ENCODE results near the gene G6PC1. TPM values are rescaled to one million over a fixed set of nuclear protein-coding genes. Genes with fewer than 3 reads are reported as not detected.
"Not testable (repeated sequence)": the region's sequence is repeated elsewhere in the genome, so short reads cannot be mapped to it uniquely, and the experiment has no call there.

G6PC1 gene
- total and polyA plus RNA-seq, 5 donors from 2014 or later = not detected

GRCh38 chr17:42913981-42914617, 13.5 kb downstream of the G6PC1 start:
- DNase-seq (no peak), ATAC-seq (ENCODE audit: low read depth in 2 of 2) (no peak)
- peaks cover 7% of the 10 kb centered on the region for H3K27me3 ChIP-seq (ENCODE audit: control insufficient read depth, insufficient read depth, low read length)
- no peak overlapping the region for H3K4me3 ChIP-seq (ENCODE audit: low read depth, low read length)
- Mint-ChIP-seq H3K9me3 (no peaks in the 10 kb centered on the region), H3K4me1 (no peaks in the 10 kb centered on the region), H3K27ac (no peak overlapping the region), H3K27me3 (peaks cover 20% of the 10 kb centered on the region), H3K4me3 (no peak overlapping the region), H3K36me3 (no peaks in the 10 kb centered on the region)
- no peaks in the 10 kb centered on the region for H3K4me1 ChIP-seq (ENCODE audit: control insufficient read depth, insufficient read depth, low read length, poor library complexity, severe bottlenecking)
- no peaks in the 10 kb centered on the region for H3K36me3 ChIP-seq (ENCODE audit: control insufficient read depth, insufficient read depth, low read length)
- H3K9me3 ChIP-seq (ENCODE audit: control insufficient read depth in 2 of 2, low read length in 2 of 2) = no peaks in the 10 kb centered on the region
- no peak overlapping the region for H3K27ac ChIP-seq (ENCODE audit: insufficient read depth, low read length, poor library complexity, severe bottlenecking)

DNA sequence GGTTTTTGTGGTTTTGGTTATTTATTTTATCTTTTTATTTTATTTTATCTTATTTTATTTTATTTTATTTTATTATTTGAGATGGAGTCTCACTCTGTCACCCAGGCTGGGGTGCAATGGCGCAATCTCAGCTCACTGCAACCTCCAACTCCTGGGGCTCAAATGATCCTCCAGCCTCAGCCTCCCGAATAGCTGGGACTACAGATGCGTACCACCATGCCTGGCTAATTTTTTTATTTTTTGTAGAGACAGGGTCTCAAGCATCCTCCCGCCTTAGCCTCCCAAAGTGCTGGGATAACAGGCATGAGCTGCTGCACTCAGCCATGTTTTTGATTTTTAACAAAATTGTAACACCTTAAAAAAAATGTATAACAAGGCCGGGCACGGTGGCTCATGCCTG, 14.7 kb downstream of the G6PC1 start:
- H3K4me3 Mint-ChIP-seq; H3K36me3 ChIP-seq (ENCODE audit: control insufficient read depth, insufficient read depth, low read length); H3K27me3 ChIP-seq (ENCODE audit: control insufficient read depth, insufficient read depth, low read length); H3K36me3 Mint-ChIP-seq; H3K9me3 Mint-ChIP-seq; H3K4me1 ChIP-seq (ENCODE audit: control insufficient read depth, insufficient read depth, low read length, poor library complexity, severe bottlenecking); H3K27ac Mint-ChIP-seq; H3K4me1 Mint-ChIP-seq; DNase-seq; H3K4me3 ChIP-seq (ENCODE audit: low read depth, low read length); H3K9me3 ChIP-seq (ENCODE audit: control insufficient read depth in 2 of 2, low read length in 2 of 2); H3K27ac ChIP-seq (ENCODE audit: insufficient read depth, low read length, poor library complexity, severe bottlenecking); ATAC-seq (ENCODE audit: low read depth in 2 of 2): not testable (repeated sequence)
- H3K27me3 Mint-ChIP-seq = peaks cover 15% of the 10 kb centered on the region

GRCh38 chr17:42916388-42917235, 16.0 kb downstream of the G6PC1 start:
- not testable (repeated sequence) for H3K4me3 Mint-ChIP-seq; DNase-seq; H3K36me3 ChIP-seq (ENCODE audit: control insufficient read depth, insufficient read depth, low read length); ATAC-seq (ENCODE audit: low read depth in 2 of 2); H3K4me1 ChIP-seq (ENCODE audit: control insufficient read depth, insufficient read depth, low read length, poor library complexity, severe bottlenecking); H3K4me1 Mint-ChIP-seq; H3K9me3 ChIP-seq (ENCODE audit: control insufficient read depth in 2 of 2, low read length in 2 of 2); H3K36me3 Mint-ChIP-seq; H3K4me3 ChIP-seq (ENCODE audit: low read depth, low read length); H3K27ac ChIP-seq (ENCODE audit: insufficient read depth, low read length, poor library complexity, severe bottlenecking); H3K27ac Mint-ChIP-seq; H3K9me3 Mint-ChIP-seq; H3K27me3 ChIP-seq (ENCODE audit: control insufficient read depth, insufficient read depth, low read length)
- peaks cover 22% of the 10 kb centered on the region for H3K27me3 Mint-ChIP-seq

DNA sequence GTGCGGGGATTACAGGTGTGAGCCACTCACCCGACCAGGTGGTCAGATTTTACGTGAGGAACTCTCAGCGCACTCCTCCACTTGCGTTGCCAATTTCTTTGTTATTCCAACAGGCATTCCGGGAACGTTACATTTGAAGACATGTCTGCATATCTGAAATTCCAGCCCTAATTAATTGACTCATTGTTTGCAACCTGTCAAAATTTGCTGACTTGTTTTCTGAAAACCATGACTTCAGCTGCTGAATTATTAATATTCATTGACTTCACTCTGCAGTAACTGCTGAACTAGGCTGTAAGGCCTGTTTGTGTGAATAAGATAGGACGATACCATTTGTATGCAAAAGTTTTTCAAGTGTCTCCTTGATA, 16.6 kb downstream of the G6PC1 start:
- Mint-ChIP-seq H3K27me3 (peaks cover 26% of the 10 kb centered on the region), H3K4me1 (no peaks in the 10 kb centered on the region), H3K4me3 (no peak overlapping the region), H3K27ac (no peak overlapping the region), H3K9me3 (no peaks in the 10 kb centered on the region), H3K36me3 (no peaks in the 10 kb centered on the region)
- H3K4me1 ChIP-seq (ENCODE audit: control insufficient read depth, insufficient read depth, low read length, poor library complexity, severe bottlenecking) = no peaks in the 10 kb centered on the region
- H3K9me3 ChIP-seq (ENCODE audit: control insufficient read depth in 2 of 2, low read length in 2 of 2) = no peaks in the 10 kb centered on the region
- H3K4me3 ChIP-seq (ENCODE audit: low read depth, low read length) = no peak overlapping the region
- H3K36me3 ChIP-seq (ENCODE audit: control insufficient read depth, insufficient read depth, low read length) = no peaks in the 10 kb centered on the region
- DNase-seq = no peak
- H3K27me3 ChIP-seq (ENCODE audit: control insufficient read depth, insufficient read depth, low read length) = peaks cover 7% of the 10 kb centered on the region
- ATAC-seq (ENCODE audit: low read depth in 2 of 2) = no peak
- no peak overlapping the region for H3K27ac ChIP-seq (ENCODE audit: insufficient read depth, low read length, poor library complexity, severe bottlenecking)

- H3K4me3 Mint-ChIP-seq = no peak overlapping the region
- Histone ChIP-seq H3K9me3 (ENCODE audit: control insufficient read depth in 2 of 2, low read length in 2 of 2) (no peaks in the 10 kb centered on the region), H3K4me1 (ENCODE audit: control insufficient read depth, insufficient read depth, low read length, poor library complexity, severe bottlenecking) (no peaks in the 10 kb centered on the region), H3K27ac (ENCODE audit: insufficient read depth, low read length, poor library complexity, severe bottlenecking) (no peak overlapping the region), H3K27me3 (ENCODE audit: control insufficient read depth, insufficient read depth, low read length) (peaks cover 10% of the 10 kb centered on the region), H3K4me3 (ENCODE audit: low read depth, low read length) (no peak overlapping the region), H3K36me3 (ENCODE audit: control insufficient read depth, insufficient read depth, low read length) (no peaks in the 10 kb centered on the region)
- no peaks in the 10 kb centered on the region for H3K9me3 Mint-ChIP-seq
- H3K27me3 Mint-ChIP-seq = peaks cover 27% of the 10 kb centered on the region
- no peak for ATAC-seq (ENCODE audit: low read depth in 2 of 2)
- no peak overlapping the region for H3K27ac Mint-ChIP-seq
- no peak for DNase-seq
- no peaks in the 10 kb centered on the region for H3K36me3 Mint-ChIP-seq
- no peaks in the 10 kb centered on the region for H3K4me1 Mint-ChIP-seq
Observed at GRCh38 chr17:42918902-42919521, 18.4 kb downstream of the G6PC1 start.

DNA sequence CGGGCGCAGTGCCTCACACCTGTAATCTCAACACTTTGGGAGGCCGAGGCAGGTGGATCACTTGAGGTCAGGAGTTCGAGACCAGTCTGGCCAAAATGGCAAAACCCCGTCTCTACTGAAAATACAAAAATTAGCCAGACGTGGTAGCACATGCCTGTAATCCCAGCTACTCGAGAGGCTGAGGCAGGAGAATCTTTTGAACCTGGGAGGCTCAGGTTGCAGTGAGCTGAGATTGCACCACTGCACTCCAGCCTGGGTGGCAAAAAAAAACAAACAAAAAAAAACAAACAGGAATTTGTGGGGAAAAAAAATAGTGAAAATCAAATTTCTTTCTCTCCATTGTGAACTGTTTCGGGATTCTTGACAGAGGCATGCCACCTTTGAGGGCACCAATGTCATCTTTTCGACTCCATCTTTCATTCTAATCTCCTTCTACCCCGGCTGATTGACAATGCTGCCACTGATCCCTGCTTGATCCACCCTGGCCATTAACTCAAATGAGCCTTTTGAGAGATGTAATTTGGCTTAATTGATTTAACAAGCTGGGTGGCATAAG, 19.0 kb downstream of the G6PC1 start:
- ATAC-seq (ENCODE audit: low read depth in 2 of 2) = not testable (repeated sequence)

DNA sequence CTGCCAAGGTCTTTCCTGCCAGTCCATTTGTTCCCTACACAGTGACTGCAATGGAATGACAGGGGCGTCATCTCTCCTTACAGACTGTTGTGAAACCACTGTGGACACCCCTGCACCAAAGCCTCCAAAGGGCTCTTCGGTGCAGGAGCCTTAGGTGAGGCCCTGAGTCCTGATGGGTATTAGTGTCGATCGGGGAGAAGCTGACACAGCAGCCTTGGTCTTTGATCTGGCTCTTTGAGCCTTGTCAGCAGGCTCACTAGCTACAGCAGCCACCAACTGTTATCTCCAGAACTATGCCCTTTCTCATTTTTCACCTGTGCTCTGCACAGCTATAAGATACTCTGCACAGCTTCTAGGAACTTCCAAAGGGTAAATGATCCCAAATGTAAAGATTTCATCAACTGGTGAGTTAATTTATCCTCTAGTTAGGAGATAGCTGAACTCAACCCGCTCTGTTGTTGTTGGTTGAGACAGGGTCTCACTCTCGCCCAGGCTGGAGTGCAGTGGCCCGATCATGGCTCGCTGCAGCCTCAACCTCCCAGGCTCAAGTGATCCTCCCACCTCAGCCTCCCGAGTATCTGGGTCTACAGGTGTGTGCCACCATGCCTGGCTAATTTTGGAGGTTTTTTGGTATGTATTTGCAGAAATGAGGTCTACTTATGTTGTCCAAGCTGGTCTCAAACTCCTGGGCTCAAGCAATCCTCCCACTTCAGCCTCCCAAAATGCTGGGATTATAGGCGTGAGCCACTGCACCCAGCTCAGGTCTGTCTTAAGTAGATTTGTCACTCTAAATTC, 19.7 kb downstream of the G6PC1 start:
- Histone ChIP-seq H3K27ac (ENCODE audit: insufficient read depth, low read length, poor library complexity, severe bottlenecking) (no peak overlapping the region), H3K4me3 (ENCODE audit: low read depth, low read length) (no peak overlapping the region), H3K9me3 (ENCODE audit: control insufficient read depth in 2 of 2, low read length in 2 of 2) (no peaks in the 10 kb centered on the region), H3K27me3 (ENCODE audit: control insufficient read depth, insufficient read depth, low read length) (peaks cover 11% of the 10 kb centered on the region), H3K36me3 (ENCODE audit: control insufficient read depth, insufficient read depth, low read length) (no peaks in the 10 kb centered on the region), H3K4me1 (ENCODE audit: control insufficient read depth, insufficient read depth, low read length, poor library complexity, severe bottlenecking) (no peaks in the 10 kb centered on the region)
- DNase-seq = no peak
- peaks cover 34% of the 10 kb centered on the region for H3K27me3 Mint-ChIP-seq
- no peaks in the 10 kb centered on the region for H3K9me3 Mint-ChIP-seq
- no peaks in the 10 kb centered on the region for H3K36me3 Mint-ChIP-seq
- H3K27ac Mint-ChIP-seq = no peak overlapping the region
- no peak for ATAC-seq (ENCODE audit: low read depth in 2 of 2)
- peaks cover 0 to 2% (median 0%) of the 10 kb centered on the region in 4 donors for H3K4me1 Mint-ChIP-seq
- H3K4me3 Mint-ChIP-seq = no peak overlapping the region

More for the DNA sequence above, 19.0 kb downstream of the G6PC1 start:
- H3K27me3 ChIP-seq (ENCODE audit: control insufficient read depth, insufficient read depth, low read length) = peaks cover 10% of the 10 kb centered on the region
- not testable (repeated sequence) for H3K4me1 ChIP-seq (ENCODE audit: control insufficient read depth, insufficient read depth, low read length, poor library complexity, severe bottlenecking); DNase-seq; H3K4me1 Mint-ChIP-seq; H3K9me3 Mint-ChIP-seq; H3K27ac ChIP-seq (ENCODE audit: insufficient read depth, low read length, poor library complexity, severe bottlenecking); H3K36me3 Mint-ChIP-seq; H3K27ac Mint-ChIP-seq; H3K4me3 Mint-ChIP-seq; H3K9me3 ChIP-seq (ENCODE audit: control insufficient read depth in 2 of 2, low read length in 2 of 2); H3K4me3 ChIP-seq (ENCODE audit: low read depth, low read length); H3K36me3 ChIP-seq (ENCODE audit: control insufficient read depth, insufficient read depth, low read length)
- H3K27me3 Mint-ChIP-seq = peaks cover 28% of the 10 kb centered on the region

Data from CD4-positive, CD25-positive, alpha-beta regulatory T cell (primary cell).